Subcutaneous adipose tissue (tissue), 4 donors: ENCODE data around the gene FBXO48. TPM values are rescaled to one million over a fixed set of nuclear protein-coding genes. Genes with fewer than 3 reads are reported as not detected.

Source experiments
- total RNA-seq, 4 donors: library from RNA; depleted of rRNA; stranded (reverse); fragments of >200 nt; gene quantifications; one replicate each; pipeline ENCODE4 v1.1.0, GENCODE V29; 2016
- TF ChIP-seq, protein P1 (sequence below): fragments of 450-650 bp; IDR thresholded peaks from one replicate; pipeline ENCODE4 v1.5.1; 2016; ENCODE audit warnings: low read depth, mild to moderate bottlenecking, control low read depth, antibody characterized with exemption, moderate library complexity

The FBXO48 gene
- total RNA-seq, 4 donors from 2014 or later = 1.3 to 2.0 (median 1.8) TPM

DNA sequence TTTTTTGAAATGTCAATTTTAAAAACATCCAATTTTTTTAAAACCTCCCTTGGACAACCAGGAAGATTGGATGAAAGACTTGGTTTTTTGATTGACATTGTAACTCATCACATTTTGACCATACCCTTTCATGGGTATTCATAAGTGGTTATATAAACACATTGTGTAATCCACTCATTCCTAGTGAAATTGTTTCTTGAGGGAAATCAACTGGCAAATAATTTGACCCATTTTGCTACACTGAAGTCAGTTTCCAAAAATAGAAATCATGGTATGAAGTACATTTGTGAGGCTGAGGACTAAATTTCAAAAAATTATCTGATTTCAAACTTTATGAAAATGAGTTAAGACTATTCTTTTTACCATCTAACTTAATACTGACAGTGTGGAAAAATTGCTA, 31.5 kb downstream of the FBXO48 start:
- TF ChIP-seq, protein P1, sequence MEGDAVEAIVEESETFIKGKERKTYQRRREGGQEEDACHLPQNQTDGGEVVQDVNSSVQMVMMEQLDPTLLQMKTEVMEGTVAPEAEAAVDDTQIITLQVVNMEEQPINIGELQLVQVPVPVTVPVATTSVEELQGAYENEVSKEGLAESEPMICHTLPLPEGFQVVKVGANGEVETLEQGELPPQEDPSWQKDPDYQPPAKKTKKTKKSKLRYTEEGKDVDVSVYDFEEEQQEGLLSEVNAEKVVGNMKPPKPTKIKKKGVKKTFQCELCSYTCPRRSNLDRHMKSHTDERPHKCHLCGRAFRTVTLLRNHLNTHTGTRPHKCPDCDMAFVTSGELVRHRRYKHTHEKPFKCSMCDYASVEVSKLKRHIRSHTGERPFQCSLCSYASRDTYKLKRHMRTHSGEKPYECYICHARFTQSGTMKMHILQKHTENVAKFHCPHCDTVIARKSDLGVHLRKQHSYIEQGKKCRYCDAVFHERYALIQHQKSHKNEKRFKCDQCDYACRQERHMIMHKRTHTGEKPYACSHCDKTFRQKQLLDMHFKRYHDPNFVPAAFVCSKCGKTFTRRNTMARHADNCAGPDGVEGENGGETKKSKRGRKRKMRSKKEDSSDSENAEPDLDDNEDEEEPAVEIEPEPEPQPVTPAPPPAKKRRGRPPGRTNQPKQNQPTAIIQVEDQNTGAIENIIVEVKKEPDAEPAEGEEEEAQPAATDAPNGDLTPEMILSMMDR = no peak

DNA sequence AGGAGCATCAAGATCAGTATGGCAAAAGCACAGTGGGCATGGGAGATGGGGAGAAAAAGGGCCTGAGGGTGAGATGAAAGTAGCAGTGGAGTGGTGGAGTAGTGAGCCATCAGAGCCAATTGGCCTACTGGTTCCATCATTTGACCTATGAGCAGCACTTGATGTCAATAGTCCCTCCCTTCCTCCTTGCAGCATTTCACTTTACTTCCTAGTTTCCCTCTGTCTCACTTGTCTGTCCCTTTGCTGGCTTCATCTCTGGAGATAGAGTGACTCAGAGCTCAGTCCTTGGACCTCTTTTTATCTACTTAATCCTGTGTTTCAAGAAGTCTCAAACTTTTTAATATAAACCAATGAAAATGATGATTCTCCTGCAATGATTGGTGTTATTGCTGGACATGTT, 32.1 kb downstream of the FBXO48 start:
- TF ChIP-seq, protein P1 = no peak

DNA sequence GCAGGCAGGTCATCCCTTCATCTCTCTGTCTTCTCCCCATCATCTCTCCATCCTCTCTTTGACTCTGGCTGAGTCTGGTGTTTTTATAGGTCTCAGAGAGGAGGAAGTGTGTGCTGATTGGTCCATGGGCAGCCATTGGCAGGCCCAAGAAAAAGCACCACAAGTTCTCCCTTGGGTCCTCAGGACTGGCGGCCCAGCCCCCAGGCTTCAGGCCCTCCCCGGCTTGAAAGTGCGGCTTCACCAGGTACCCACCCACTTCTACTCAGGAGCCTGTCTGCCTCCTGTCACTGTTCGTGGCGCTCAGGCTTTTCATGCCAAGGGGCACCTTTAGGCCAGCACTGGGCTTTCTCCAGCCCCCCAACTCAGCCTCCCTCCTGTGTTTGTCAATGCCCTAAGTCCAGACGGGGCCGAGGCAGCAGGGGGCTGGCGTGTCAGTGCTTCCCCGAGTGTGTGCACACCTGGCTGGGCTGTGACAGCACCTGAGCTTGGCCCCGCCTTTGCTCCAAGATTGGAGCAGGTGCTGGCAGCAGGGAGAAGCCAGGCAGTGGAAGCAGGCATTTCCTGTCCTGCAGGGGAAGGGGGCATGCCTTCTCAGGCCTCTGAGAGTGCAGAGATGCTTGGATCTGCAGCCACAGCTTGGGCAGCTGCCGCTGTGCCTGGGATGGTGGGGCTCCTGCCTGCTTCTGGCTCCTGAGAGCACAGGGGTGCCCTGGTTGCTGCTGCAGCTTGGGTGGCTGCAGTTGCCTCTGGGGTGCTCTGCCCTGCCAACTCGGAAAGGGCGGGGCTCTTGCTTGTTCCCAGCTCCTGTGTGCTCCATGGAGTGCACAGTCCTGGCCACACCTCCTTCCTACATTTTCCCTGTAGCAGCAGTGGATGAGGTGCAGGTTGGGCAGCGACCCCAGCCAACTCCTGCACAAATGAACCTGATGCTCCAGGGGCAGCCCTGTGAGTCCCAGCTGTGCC, 34.1 kb downstream of the FBXO48 start:
- TF ChIP-seq, protein P1 = no peak

DNA sequence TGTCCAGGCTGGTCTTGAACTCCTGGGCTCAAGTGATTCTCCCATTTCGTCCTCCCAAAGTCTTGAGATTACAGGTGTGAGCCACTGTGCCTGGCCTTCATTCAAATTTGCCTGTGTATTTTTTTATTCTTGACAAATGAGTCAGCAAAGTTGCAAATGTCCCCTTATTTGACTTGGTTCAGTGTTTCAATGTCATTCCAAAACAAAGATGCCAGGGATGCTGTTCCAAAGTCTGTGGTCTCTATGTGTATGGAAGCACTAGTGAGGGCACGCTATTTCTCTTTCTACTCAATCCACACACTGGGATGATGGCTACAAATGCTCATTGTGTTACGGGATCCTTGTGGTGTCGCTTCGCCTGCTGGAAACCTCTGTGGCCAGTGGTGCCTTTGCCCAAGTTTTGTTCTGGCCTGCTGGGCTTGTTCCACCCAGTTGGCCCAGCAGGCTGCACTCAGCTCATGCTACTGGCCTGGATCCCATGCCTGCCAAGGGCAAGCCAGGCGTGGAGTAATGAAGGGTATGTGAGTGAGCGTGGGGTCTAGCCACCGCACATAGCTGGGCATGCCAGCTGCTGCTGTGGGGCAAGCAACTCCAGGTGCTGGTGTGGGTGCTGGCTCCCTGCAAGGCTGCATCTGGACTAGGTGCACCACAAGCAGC, 35.6 kb downstream of the FBXO48 start:
- TF ChIP-seq, protein P1 = no peak

DNA sequence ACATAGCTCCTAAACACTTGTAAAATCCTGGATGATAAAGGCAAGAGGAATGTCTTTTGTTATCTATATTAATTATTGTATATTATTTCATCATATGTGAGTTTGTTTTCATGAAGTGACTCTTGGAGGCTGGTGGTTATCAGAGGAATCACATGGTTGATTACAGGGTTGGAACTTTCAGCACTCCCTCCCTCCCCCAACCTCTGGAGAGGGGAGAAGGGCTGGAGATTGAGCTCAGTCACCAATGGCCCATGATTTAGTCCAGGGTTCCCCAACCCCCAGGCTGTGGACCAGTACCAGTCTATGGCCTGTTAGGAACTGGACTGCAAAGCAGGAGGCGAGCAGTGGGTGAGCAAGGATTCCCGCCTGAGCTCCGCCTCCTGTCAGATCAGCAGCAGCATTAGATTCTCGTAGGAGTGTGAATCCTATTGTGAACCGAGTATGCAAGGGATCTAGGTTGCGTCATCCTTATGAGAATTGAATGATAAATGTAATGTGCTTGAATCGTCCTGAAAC, 37.7 kb downstream of the FBXO48 start:
- TF ChIP-seq, protein P1 = no peak

DNA sequence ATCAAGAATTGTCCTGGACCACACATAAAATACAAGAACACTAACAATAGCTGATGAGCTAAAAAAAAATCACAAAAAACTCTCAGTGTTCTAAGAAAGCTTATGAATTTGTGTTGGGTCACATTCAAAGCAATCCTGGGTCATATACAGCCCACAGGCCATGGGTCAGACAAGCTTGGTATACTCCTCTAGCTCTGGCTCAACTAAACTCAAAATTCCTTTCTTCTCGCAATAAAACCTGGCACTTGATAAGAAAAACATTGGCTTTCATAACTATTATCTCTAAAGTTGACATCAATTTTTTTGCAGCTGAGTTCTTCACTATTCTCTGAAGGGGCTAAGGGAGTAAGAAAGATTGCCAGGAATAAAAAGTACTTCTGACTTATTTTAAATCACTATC, 38.3 kb downstream of the FBXO48 start:
- TF ChIP-seq, protein P1 = no peak

DNA sequence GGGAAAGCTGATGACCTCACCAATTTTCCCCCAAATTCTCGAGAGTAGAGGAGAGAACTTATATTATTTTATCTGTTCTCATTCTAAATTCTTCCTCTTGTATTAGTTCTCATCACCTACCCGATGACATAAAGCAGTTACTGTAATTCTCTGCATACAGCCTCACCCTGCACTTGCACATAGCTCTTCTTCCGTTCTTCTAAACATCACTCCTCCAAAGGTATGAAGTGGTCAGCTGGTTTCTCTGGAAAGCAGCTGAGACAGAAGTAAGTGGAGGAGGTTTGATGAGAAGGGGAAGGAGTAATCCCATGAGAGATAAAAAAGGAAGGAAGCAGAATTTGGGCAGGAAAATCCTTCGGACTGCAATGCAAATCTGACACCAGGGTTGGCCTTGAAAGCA, 39.0 kb downstream of the FBXO48 start:
- TF ChIP-seq, protein P1 = no peak
